HepG2 (cell line): ENCODE data around the gene SIRPB2. TPM values are rescaled to one million over a fixed set of nuclear protein-coding genes. Genes with fewer than 3 reads are reported as not detected.

Source experiments
- ARID2 ChIP-seq: sonication (generic); formaldehyde crosslinking; IDR thresholded peaks from 2 replicates; pipeline ENCODE4 v1.8.1; 2022; ENCODE audit warnings: mild to moderate bottlenecking, missing genetic modification reagents, borderline replicate concordance
- ELF4 ChIP-seq: sonication (generic); formaldehyde crosslinking; IDR thresholded peaks from 2 replicates; pipeline ENCODE4 v1.5.0; 2020; ENCODE audit warnings: missing genetic modification reagents, mild to moderate bottlenecking, moderate library complexity, borderline replicate concordance
- ERF ChIP-seq: IDR thresholded peaks from 2 replicates; pipeline ENCODE4 v1.6.1; 2018; ENCODE audit warnings: missing biosample characterization, missing genetic modification reagents
- GZF1 ChIP-seq: sonication (generic); formaldehyde crosslinking; IDR thresholded peaks from 2 replicates; pipeline ENCODE4 v1.5.1; 2020; ENCODE audit warnings: mild to moderate bottlenecking, missing genetic modification reagents
- KDM1A ChIP-seq: IDR thresholded peaks from 2 replicates; pipeline ENCODE4 v1.6.1; 2016; ENCODE audit warnings: missing compliant biosample characterization
- MBD4 ChIP-seq: IDR thresholded peaks from 2 replicates; pipeline ENCODE4 v1.6.1; 2012; ENCODE audit warnings: low read length, inconsistent platforms, borderline replicate concordance
- NFIB ChIP-seq: sonication (generic); formaldehyde crosslinking; IDR thresholded peaks from 2 replicates; pipeline ENCODE4 v1.9.0; 2021; ENCODE audit warnings: missing genetic modification reagents, mild to moderate bottlenecking, borderline replicate concordance
- POLR2AphosphoS5 ChIP-seq: IDR thresholded peaks from 2 replicates; pipeline ENCODE4 v1.6.1; 2012; ENCODE audit warnings: low read depth, low read length
- TBX2 ChIP-seq: sonication (generic); formaldehyde crosslinking; IDR thresholded peaks from 2 replicates; pipeline ENCODE4 v1.5.0; 2020; ENCODE audit warnings: missing genetic modification reagents, mild to moderate bottlenecking, borderline replicate concordance
- ZNF251 ChIP-seq: sonication (generic); formaldehyde crosslinking; IDR thresholded peaks from 2 replicates; pipeline ENCODE4 v1.9.0; 2021; ENCODE audit warnings: mild to moderate bottlenecking, missing genetic modification reagents
- ZNF510 ChIP-seq: sonication (generic); formaldehyde crosslinking; IDR thresholded peaks from 2 replicates; pipeline ENCODE4 v1.4.0; 2020; ENCODE audit warnings: low read depth, mild to moderate bottlenecking, missing genetic modification reagents
- ZNF572 ChIP-seq: sonication (generic); formaldehyde crosslinking; IDR thresholded peaks from 2 replicates; pipeline ENCODE4 v1.5.1; 2020; ENCODE audit warnings: mild to moderate bottlenecking, missing genetic modification reagents
- ZNF724P ChIP-seq: sonication (generic); formaldehyde crosslinking; IDR thresholded peaks from 2 replicates; pipeline ENCODE4 v1.8.0; 2022; ENCODE audit warnings: missing genetic modification reagents, borderline replicate concordance
- ZSCAN31 ChIP-seq: sonication (generic); formaldehyde crosslinking; IDR thresholded peaks from 2 replicates; pipeline ENCODE4 v1.5.0; 2020; ENCODE audit warnings: low read depth, mild to moderate bottlenecking, missing genetic modification reagents
- polyA plus RNA-seq, 8 experiments: library from polyadenylated mRNA; depleted of rRNA in 3 of 8; stranded (reverse) in 7 of 8; unstranded in 1 of 8; fragments of >200 nt; fragmentation: Illumina TruSeq in 4 of 8; extraction: Trizol in 4 of 8; gene quantifications; 2 replicates each; pipeline versions ENCODE4 v1.2.1 to v1.2.3, GENCODE V29; 2011 to 2016; ENCODE audit warnings: low read depth in 4 of 8, missing spikeins in 1 of 8, mixed read lengths in 1 of 8; ENCODE audit not compliant: insufficient read depth in 1 of 8
- total RNA-seq, 5 experiments: library from RNA; depleted of rRNA; stranded (reverse); fragments of >200 nt; fragmentation: Illumina TruSeq; extraction: Trizol; gene quantifications; 2 replicates each; pipeline ENCODE4 v1.2.3, GENCODE V29; 2016; ENCODE audit warnings: low read depth in 1 of 5
- TF ChIP-seq, protein P1 (sequence below): sonication (generic); formaldehyde crosslinking; IDR thresholded peaks from 2 replicates; pipeline ENCODE4 v1.8.0; 2022; ENCODE audit warnings: missing genetic modification reagents, low read depth, mild to moderate bottlenecking, borderline replicate concordance
- TF ChIP-seq, protein P2 (sequence below): fragments of 450-650 bp; IDR thresholded peaks from 2 replicates; pipeline ENCODE4 v1.6.1; 2016
- TF ChIP-seq, protein P3 (sequence below): sonication (generic); formaldehyde crosslinking; IDR thresholded peaks from 2 replicates; pipeline ENCODE4 v1.8.0; 2022; ENCODE audit warnings: missing genetic modification reagents, mild to moderate bottlenecking, inconsistent platforms, borderline replicate concordance
- TF ChIP-seq, protein P4 (sequence below): IDR thresholded peaks from 2 replicates; pipeline ENCODE4 v1.6.1; 2016; ENCODE audit warnings: missing biosample characterization, missing genetic modification reagents, low read depth
- TF ChIP-seq, protein P5 (sequence below): IDR thresholded peaks from 2 replicates; pipeline ENCODE4 v1.6.1; 2018; ENCODE audit warnings: missing genetic modification reagents, mild to moderate bottlenecking, missing compliant biosample characterization
- TF ChIP-seq, protein P6 (sequence below): sonication (generic); formaldehyde crosslinking; IDR thresholded peaks from 2 replicates; pipeline ENCODE4 v1.5.1; 2020; ENCODE audit warnings: missing genetic modification reagents, mild to moderate bottlenecking, borderline replicate concordance

Gene SIRPB2
- total and polyA plus RNA-seq, 2 of the 13 experiments (the other 11 are each of a cell fraction or from before 2014, with no cell fraction given), result not detected

DNA sequence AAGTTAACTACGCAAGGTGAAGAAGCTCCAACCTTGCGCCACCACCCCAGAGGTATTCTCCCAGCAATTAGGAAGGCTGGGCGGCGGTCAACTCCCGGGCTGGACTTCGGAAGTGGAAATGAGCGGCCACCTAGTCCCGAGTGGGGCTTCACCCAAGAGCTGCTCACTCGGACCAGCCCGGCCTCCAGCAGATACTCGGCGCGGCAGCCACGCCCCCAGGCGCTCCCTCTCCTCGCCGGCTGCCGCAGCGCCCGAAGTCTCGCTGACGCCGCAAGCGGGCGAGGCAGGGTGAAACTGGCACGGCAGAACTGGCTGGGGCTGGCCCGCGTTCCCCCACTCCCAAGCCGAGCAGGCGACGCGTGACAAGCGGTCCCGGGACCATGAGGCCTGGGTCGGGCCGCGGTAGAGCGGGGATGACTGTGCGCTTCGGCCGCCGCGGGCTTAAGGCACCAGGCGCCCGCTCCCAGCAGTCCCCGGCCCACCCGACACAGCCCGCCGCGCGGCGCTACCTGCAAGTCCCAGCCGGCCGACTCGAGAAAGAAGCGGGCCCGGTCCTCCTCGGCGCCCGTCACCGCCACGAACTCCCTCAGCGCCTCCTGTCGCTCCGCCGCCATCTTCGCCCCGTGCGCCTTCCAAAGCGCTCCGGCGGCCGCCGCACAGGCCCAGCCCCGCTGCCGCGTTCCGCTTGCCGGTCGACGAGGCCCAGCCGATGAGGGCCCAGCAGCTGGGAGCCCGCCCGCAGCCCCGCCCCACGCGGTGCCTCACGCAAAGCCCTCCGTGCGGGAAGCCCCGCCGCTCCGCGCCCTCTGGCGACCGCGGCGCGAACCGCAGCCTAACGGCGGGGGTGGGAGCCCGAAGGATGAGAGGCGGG lies 24.8 kb downstream of the SIRPB2 start, which contains the start of gene NSFL1C (continued):
- TF ChIP-seq, protein P1, sequence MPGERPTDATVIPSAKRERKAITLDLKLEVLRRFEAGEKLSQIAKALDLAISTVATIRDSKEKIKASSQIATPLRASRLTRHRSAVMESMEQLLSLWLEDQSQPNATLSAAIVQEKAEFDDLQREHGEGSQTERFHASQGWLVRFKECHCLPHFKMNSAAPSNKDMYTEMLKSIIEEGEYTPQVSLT, result peak; percentile 95; the same call in 1 of the 2 replicates
- TF ChIP-seq TBX2 (CRISPR knock-in tag) (peak; percentile 93), GZF1 (CRISPR knock-in tag) (0 out of 2 replicates have a peak, but pooled peaks have one; percentile 42), KDM1A (peak; percentile 69; the same call in 1 of the 2 replicates), NFIB (no peak), ERF (CRISPR knock-in tag) (peak; percentile 96), ZNF510 (CRISPR knock-in tag) (no peak; the same call in none of the 2 replicates), ARID2 (CRISPR knock-in tag) (peak; percentile 98; the same call in 1 of the 2 replicates), ZNF251 (CRISPR knock-in tag) (peak; percentile 97; the same call in 1 of the 2 replicates), ZNF724P (CRISPR knock-in tag) (peak; percentile 99), ELF4 (0 out of 2 replicates have a peak, but pooled peaks have one; percentile 5), POLR2AphosphoS5 (peak; percentile 85), ZSCAN31 (peak; percentile 99), ZNF572 (CRISPR knock-in tag) (peak; percentile 93), MBD4 (no peak)
- TF ChIP-seq, protein P2, sequence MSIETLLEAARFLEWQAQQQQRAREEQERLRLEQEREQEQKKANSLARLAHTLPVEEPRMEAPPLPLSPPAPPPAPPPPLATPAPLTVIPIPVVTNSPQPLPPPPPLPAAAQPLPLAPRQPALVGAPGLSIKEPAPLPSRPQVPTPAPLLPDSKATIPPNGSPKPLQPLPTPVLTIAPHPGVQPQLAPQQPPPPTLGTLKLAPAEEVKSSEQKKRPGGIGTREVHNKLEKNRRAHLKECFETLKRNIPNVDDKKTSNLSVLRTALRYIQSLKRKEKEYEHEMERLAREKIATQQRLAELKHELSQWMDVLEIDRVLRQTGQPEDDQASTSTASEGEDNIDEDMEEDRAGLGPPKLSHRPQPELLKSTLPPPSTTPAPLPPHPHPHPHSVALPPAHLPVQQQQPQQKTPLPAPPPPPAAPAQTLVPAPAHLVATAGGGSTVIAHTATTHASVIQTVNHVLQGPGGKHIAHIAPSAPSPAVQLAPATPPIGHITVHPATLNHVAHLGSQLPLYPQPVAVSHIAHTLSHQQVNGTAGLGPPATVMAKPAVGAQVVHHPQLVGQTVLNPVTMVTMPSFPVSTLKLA, result no peak; the same call in 1 of the 2 replicates
- TF ChIP-seq, protein P3, sequence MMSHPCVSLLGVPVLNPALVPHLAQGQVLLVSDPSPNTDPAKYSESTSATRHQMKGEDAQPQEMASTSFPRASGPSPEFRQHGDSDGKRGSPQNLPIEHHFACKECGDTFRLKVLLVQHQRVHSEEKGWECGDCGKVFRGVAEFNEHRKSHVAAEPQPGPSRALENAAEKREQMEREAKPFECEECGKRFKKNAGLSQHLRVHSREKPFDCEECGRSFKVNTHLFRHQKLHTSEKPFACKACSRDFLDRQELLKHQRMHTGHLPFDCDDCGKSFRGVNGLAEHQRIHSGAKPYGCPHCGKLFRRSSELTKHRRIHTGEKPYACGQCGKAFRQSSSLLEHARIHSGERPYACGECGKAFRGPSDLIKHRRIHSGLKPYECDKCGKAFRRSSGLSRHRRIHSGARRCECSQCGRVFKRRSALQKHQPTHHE (CRISPR knock-in tag), result peak; percentile 90; the same call in 1 of the 2 replicates
- TF ChIP-seq, protein P4, sequence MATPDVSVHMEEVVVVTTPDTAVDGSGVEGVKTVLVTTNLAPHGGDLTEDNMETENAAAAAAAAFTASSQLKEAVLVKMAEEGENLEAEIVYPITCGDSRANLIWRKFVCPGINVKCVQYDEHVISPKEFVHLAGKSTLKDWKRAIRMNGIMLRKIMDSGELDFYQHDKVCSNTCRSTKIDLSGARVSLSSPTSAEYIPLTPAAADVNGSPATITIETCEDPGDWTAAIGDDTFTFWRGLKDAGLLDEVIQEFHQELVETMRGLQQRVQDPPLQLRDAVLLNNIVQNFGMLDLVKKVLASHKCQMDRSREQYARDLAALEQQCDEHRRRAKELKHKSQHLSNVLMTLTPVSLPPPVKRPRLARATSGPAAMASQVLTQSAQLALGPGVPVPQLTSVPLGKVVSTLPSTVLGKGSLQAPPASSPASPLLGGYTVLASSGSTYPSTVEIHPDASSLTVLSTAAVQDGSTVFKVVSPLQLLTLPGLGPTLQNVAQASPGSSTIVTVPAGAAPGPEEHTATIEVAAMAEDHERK (CRISPR knock-in tag), result peak; percentile 81
- TF ChIP-seq, protein P5, sequence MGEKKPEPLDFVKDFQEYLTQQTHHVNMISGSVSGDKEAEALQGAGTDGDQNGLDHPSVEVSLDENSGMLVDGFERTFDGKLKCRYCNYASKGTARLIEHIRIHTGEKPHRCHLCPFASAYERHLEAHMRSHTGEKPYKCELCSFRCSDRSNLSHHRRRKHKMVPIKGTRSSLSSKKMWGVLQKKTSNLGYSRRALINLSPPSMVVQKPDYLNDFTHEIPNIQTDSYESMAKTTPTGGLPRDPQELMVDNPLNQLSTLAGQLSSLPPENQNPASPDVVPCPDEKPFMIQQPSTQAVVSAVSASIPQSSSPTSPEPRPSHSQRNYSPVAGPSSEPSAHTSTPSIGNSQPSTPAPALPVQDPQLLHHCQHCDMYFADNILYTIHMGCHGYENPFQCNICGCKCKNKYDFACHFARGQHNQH (CRISPR knock-in tag), result peak; percentile 93
- TF ChIP-seq, protein P6, sequence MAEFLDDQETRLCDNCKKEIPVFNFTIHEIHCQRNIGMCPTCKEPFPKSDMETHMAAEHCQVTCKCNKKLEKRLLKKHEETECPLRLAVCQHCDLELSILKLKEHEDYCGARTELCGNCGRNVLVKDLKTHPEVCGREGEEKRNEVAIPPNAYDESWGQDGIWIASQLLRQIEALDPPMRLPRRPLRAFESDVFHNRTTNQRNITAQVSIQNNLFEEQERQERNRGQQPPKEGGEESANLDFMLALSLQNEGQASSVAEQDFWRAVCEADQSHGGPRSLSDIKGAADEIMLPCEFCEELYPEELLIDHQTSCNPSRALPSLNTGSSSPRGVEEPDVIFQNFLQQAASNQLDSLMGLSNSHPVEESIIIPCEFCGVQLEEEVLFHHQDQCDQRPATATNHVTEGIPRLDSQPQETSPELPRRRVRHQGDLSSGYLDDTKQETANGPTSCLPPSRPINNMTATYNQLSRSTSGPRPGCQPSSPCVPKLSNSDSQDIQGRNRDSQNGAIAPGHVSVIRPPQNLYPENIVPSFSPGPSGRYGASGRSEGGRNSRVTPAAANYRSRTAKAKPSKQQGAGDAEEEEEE (CRISPR knock-in tag), result 0 out of 2 replicates have a peak, but pooled peaks have one; percentile 54
